CD4-positive, alpha-beta T cell treated with Interleukin-10 for 1 hour (primary cell): ENCODE results near the gene OR1F1.
"Not testable (repeated sequence)": the region's sequence is repeated elsewhere in the genome, so short reads cannot be mapped to it uniquely, and the experiment has no call there.

Experiments used
- DNase-seq: peaks from one replicate; pipeline ENCODE4 v3.0.0-alpha.2; 2020

OR1F1 gene

DNA sequence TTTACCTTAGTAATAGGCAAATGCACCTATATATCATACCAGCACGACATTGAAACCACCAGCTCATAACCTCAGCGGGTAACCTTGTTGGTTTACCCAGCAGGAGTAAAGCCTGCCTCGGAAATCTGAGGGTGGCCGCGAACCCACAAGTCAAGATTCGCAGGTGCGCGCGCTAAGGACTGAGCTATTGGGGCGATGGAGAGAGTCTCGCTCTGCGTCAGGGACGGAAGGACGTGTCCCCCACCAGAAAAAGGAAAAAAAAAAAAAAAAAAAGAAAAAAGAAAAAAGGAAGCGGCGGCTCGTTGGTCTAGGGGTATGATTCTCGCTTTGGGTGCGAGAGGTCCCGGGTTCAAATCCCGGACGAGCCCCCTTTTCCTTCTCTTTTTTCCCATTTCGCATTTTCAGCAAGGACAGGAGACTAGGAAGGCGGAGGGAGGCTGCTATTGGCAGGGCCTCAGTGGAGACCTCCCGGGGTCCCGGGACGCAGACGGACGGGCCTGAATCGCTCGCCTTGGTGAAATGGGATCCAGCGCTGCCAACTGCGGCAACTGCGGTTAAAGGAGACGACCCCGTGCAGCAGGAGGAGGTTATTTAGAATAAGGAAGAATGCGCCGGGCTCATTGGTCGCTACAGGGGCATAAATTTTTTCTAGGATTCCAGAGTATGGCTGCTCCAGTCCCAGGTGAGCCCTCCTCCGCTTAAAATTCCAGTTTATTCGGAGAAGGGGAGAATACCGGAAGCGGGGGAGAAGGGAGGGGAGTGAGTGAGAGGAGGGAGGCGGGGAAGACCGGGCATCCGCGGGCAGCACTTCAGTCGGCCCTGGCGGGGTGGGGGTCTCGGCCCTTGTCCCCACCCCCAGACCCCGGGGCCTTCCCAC lies at the start of gene OR1F1:
Gene OR1F1 (plus strand): TSS at position 407 of the 877 bp plus-strand sequence.
- peak; percentile 60 for DNase-seq

DNA sequence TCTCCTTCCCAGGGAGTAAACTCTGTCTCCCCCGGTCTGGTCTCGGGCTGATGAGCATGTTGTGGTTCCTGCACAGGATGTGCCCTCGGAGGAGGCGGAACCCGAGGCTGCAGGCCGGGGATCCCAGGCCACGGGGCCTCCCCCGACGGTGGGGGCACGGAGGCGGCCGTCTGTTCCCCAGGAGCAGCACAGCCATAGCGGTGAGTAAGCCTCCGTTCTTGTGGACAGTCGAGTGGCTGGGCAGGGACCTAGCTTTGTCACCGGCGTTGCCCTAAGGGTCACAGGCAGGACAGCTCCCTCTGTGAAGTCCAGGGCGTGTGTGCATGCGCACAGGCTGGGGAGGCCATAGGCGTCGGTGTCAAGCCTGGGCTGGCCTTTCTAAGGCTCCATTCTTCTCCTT lies 49.7 kb upstream of the OR1F1 start:
- DNase-seq = no peak

DNA sequence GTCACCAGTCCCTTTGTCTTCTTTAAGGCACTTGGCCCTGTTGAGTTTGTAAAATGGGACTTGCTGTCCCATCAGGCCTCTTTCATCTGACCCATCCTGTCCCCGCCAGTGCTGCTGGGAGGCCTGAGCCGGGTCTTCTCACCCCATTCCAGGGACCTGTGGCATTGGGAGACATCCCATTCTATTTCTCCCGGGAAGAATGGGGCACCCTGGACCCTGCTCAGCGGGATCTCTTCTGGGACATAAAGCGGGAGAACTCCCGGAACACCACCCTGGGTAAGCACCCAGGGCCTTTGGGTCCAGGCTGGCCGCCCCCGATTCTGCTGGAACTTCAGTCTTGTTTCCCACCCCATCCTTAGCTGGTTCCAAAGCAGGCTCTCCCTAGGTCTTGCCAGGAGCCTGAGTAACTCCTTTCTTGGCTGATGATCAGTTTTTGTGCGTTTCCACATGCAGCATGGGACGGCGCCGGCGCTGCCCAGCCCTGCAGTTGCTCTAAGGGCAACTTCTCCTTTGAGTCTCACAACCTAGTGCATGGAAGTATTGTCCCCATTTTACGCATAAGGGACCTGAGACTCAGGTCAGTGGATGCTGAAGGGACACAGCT lies 49.1 kb upstream of the OR1F1 start:
- DNase-seq = no peak

DNA sequence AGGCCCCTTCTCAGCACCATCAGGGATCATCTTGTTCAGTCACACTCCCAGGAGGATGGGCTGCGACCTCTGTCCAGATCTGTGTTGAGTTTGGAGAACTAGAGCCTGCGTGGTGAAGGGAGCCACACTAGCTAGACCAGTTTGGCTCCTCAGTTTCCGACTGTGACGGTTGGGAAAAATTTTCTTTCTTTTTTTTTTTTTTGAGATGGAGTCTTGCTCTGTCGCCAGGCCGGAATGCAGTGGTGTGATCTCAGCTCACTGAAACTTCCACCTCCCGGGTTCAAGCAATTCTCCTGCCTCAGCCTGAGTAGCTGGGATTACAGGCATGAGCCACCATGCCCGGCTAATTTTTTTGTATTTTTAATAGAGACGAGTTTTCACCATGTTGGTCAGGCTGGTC lies 48.4 kb upstream of the OR1F1 start:
- DNase-seq = not testable (repeated sequence)

DNA sequence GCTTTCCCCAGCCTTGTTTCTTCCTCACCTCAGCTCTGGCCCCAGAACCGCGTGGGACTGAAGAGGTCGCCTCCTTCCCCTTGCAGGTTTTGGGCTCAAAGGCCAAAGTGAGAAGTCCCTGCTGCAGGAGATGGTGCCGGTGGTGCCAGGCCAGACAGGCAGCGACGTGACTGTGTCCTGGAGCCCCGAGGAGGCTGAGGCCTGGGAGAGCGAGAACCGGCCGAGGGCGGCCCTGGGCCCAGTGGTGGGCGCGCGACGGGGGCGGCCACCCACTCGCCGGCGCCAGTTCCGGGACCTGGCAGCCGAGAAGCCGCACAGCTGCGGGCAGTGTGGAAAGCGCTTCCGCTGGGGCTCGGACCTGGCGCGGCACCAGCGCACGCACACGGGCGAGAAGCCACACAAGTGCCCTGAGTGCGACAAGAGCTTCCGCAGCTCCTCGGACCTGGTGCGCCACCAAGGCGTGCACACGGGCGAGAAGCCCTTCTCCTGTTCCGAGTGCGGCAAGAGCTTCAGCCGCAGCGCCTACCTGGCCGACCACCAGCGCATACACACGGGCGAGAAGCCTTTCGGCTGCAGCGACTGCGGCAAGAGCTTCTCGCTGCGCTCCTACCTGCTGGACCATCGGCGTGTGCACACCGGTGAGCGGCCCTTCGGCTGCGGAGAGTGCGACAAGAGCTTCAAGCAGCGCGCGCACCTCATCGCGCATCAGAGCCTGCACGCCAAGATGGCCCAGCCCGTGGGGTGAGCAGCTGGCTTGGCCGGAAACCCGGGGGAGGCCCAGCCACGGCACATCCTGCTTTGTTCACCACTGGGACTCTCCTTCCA lies 47.2 kb upstream of the OR1F1 start:
- no peak for DNase-seq

DNA sequence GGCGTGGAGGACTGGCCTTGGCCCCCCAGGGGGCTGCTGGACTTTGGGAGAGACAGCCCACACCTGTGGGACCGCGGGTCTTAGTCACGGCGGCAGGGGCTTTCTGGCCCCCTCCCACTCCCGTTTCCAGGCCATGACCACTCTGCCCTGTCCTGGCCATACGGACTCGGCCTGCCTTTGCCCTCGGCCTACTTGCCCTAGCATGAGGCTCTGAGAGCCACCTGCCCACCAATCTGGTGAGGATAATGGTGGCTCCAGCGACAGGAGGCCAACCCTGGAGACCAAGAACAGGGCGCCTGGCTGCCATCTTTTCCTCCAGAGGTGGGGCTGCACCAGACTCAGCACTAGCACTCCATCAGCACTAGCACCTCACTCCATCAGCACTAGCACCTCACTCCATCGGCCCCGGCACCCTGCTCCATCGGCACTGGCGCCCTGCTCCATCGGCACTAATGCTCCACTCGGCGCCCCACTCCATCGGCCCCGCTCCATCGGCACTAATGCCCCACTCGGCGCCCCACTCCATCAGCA lies 46.2 kb upstream of the OR1F1 start:
- no peak for DNase-seq

DNA sequence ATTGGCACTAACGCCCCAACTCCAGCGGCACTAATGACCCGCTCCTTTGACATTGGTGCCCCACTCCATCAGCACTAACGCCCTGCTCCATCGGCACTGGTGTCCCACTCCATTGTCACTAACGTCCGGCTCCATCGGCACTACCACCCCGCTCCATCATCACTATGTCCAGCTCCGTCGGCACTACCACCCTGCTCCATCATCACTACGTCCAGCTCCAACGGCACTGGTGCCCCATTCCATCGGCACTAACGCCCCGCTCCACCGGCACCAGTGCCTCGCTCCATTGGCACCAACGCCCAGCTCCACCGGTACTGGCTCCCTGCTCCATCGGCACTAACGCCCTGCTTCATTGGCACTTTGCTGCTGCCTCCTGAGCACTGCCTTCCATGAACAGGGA lies 45.7 kb upstream of the OR1F1 start:
- DNase-seq = no peak

DNA sequence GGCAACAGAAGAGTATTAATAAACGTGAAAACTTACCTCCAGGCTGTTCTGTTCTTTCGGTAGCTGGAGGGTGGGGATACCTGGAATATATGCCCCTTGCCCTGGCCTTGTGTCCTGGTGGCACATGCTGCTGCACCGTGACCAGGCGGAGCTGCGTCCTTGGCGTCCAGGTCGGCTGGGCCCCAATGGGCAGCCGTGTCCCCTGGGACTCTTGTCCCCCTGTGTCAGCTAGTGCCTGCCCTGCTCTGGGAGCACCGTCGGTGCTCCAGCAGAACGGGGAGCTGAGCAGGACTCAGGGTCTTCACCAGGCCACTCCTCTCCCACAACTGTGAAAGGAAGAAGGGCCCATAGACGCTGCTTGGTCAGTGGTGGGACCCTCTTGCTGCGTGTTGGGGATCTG lies 45.2 kb upstream of the OR1F1 start:
- no peak for DNase-seq

DNA sequence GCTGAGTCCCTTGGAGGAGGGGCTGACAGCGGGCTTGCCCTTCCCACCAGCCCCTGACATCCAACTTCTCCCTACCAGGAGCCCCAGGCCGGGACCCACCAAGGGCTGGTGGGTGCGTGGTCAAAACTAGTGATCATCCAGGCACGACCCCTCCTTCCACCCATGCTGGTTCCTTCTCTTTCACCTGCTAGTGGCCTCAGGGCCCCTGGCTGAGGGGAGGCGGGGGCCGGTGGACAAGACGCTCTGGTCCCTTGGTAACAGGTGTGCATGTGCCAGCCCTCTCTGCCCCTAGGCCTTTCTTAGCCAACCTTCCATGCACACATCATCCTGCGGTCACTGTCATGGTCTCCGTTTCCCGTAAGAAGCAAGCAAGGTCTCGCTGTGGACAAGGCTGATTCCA lies 44.8 kb upstream of the OR1F1 start:
- no peak for DNase-seq

DNA sequence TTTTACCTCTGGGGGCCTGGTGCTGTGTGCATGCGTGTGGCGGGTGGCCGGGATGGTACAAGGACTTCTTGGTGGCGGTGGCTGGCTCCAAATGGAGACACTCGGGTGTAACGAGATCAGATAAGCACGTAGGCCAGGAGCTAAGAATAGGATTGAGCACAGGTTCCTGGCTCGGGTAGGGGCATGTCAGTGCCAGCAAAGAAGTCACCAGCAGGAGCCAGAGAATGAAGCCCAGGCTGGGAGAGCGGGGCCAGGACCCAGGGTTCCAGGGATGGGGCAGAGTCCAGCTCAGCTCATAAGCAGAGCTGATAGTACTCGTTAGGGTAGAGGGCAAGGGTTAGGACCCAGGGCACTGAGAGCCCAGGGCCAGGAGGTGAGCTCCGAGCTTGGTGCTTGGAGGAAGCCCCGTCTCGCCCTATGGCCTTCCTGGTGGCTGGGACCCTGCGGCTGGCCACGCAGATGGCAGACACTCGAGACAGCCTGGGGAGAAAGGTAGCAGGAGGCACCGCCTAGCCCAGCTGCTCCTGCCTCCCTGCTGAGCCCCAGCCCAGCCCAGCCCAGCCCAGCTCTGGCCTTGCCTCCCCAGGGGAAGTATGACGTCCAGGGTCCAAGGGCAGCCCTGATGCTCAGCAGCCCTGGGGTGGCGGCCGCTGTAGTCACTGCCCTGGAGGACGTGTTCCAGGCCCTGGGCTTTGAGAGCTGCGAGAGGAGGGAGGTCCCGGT lies 44.2 kb upstream of the OR1F1 start:
- no peak for DNase-seq

DNA sequence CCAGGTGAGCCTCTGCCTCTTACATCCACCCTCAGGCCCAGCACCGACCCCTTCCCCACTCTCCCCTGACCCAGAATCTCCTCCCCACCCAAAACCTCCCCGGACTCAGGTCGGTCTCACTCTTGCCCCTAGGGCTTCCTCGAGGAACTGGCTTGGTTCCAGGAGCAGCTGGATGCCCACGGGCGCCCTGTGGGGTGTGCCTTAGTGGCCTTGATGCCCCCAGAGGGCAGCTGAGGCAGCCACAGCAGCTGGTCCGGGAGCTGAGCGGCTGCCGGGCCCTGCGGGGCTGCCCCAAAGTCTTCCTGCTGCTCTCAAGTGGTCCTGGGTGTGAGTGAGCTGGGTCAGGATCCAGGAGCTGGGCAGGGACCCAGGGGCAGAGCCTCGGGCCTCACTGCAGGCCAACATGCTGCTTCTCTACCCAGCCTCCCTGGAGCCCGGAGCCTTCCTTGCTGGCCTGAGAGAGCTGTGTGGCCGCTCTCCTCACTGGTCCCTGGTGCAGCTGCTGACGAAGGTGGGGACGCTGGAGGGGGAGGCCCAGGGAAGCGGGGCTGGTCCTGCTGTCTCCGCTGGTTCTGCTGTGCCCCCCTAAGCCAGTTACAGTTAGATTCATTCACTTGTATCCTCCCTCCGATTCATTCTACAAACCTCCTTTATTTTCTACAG lies 43.6 kb upstream of the OR1F1 start:
- DNase-seq = no peak

DNA sequence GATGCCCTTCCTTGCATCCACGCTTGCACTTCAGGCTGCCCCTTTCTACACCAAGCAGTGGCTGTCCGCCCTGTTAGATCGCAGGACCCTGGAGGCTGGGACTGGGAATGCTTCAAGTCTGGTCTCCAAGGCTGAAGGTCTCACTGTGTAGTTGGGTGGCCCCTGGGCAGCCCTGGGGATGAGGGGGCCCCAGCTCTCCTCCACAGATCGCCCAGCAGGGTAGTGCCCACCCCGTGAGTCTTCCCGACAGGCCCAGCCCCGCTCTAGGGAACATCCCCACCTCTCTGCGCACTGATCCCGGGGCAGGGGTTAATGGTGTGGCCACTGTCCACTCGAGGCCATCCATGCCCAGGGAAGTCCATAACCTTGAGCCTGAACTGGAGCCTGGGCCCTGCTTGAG lies 42.9 kb upstream of the OR1F1 start:
- no peak for DNase-seq

DNA sequence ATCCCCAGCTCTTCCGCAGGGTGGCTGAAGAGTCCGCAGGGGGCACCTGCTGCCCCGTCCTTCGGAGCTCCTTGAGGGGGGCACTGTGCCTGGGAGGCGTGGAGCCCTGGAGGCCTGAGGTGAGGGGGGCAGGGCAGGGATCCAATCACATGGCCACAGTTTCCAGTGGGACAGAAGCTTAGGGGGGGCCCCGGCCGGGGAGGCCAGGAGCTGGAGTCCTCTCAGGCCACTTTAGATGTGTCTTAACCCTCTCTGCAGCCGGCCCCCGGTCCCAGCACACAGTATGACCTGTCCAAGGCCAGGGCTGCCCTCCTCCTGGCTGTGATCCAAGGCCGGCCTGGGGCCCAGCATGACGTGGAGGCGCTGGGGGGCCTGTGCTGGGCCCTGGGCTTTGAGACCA lies 42.3 kb upstream of the OR1F1 start:
- DNase-seq = no peak

DNA sequence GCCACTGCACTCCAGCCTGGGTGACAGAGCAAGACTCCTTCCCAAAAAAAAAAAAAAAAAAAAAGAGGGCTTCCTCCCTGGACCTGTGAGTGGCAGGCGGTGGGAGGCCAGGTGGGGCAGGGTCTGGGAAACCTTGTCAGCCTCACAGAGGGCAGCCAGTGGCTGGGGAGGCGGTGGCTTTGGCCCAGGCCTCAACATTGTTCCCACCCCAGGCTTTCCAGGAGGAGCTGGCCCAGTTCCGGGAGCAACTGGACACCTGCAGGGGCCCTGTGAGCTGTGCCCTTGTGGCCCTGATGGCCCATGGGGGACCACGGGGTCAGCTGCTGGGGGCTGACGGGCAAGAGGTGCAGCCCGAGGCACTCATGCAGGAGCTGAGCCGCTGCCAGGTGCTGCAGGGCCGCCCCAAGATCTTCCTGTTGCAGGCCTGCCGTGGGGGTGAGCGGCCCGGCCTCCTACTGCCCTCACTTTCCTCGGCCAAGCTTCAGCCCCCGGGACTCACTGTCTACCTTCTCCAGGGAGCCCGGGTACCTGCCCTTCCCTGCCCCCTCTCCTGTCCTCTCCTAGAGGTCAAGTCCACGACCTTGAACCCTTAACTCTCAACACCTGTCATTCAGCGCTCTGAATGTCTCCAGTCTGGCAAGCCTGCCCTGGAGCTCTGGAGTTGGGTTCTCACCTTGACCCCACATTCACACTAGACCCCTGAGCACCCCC lies 40.8 kb upstream of the OR1F1 start:
- no peak for DNase-seq

DNA sequence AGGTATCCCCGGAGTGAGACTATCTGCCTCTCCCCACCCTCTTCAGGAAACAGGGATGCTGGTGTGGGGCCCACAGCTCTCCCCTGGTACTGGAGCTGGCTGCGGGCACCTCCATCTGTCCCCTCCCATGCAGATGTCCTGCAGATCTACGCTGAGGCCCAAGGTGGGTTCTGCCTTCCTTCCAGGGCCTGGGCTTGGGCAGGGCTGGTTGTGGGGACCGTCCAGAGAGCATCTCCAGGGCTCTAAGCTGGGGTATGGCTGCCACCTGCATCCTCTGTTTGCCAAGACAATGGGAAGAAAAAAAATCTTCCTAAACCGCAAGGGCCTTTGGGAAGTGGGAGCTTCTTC lies 40.3 kb upstream of the OR1F1 start:
- no peak for DNase-seq

DNA sequence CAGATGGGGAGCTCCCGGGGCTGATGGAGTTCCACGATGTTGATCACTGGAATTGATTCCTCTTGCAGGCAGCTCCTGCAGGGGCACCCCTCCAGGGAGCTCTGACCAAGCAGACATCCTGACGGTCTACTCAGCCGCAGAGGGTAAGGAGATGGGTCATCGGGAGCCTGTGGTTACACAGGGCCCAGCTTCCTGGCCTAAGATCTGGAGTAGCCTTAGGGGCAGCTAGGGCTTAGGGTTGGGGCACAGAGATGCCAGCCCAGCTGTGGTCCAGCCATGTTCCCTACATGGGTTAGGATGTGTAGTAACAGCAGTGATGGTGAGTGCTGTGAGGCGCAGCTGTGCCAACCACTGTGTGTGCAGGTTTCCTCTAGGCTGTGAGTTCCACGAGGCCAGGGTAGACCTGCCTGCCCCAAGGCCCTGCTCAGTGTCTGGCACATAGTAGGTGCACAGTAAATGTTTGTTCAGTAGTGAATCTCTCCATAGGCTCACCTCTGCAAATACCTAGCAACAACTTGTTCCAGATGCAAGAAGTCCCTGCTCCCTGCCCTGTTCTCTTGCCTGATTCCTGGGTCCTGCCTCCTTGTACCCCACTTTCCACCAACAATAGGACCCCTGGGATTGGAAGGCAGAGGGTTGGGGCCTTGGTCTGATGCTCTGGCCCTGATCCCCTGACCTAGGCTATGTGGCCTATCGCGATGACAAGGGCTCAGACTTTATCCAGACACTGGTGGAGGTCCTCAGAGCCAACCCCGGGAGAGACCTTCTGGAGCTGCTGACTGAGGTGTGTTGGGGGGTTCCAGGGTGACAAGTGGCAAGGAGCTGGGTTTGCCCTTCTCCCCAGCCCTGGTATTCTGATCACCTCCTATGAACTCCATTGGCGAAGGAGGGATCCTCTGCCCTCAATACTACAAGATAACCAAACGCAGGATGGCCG lies 39.5 kb upstream of the OR1F1 start:
- DNase-seq = no peak

DNA sequence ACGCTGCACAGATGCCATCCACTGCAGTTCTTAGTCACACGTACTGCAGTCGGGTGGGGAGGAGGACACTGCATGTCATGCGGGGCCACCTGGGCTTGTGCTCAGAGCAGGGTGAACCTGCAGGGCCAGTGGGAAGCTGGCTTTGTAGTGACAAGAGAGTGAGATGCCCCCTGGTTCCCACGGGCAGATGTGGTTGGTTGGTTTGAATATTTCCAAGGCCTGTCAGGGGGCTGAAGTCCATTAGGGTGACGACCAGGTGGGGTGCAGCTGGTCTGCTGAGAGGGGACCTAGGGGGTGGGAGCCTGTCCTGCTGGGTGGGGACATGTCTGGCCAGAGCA lies 38.8 kb upstream of the OR1F1 start:
- DNase-seq = no peak

DNA sequence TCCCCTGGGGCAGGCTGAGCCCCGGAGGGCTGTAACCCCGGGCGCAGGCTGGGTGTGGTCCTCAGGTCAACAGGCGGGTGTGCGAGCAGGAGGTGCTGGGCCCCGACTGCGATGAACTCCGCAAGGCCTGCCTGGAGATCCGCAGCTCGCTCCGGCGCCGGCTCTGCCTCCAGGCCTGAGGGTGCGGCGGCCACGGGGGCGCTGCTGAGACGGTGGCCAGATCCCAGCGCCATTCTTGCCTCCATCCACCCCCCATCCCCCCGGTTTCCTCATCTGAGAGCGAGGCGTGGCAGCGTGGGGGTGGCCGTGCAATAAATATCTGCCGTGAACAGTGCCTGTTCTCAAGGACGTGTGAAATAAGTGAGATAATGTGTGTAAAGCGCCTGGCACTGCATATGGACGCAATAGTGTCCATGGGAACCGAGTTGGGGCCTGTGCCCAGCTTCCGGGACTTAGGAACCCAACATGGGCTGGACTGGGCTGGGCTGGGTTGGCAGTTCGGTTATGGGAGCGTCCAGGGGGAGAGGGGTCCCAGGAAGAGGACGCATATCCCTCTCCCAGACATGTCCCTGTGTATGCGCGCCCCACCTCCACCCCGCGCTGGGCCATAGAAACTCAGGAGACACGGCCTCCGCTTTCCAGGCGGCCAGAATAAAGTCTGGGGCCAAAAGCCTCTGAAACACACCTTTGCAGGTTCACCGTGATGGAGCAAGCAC lies 38.2 kb upstream of the OR1F1 start:
- DNase-seq = peak; percentile 57

DNA sequence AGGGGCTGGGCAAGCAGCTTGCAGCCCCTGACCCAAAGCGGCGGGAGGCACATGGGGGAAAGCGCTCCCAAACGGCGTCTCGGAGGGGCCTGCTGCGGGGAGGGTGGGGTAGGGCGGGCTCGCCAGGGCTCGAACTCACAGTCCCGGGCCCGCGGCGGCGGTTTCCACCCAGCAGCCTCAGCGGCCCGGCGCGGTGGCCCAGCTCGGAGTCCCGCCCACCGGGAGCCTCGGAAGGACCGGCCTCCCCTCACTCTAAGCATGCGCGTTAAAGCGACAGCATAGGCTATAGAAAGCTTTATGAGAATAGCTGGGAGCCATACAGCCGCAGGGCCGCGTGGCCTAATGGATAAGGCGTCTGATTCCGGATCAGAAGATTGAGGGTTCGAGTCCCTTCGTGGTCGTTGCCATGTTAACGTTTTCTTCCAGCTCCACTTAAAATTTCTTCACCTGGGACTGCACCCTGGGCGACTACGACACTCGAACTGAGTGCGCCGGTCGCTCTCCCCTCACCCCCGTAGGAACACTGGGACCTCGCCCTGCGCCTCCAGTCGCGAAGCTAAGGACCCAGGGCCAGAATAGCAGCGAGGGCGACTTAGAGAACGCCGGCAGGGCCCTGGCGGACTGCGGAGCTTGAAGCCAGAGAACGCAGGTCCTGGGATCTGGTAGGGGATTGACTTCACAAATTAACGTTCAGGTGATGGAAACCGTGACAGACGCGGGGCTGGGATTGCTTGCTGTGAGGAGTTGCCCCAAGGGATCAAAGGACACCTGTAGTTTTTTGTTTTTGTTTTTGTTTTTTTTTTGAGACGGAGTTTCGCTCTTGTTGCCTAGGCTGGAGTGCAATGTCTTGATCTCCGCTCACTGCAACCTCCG lies 37.4 kb upstream of the OR1F1 start:
- DNase-seq = peak; percentile 98
